ENCODE results near the gene CXorf49B.
A peak's percentile ranks its signal among the peaks of the same experiment; 100 is the strongest.

CXorf49B gene

GRCh38 chrX:71815906-71816156 is 52.7 kb downstream of the CXorf49B start:
- peak; percentile 3 for DNase-seq (ENCODE audit: low spot score)
